ENCODE results near the gene SKI.

SKI gene

GRCh38 chr1:2358072-2358471 is 130.0 kb downstream of the SKI start:
- no peak for DNase-seq

DNA sequence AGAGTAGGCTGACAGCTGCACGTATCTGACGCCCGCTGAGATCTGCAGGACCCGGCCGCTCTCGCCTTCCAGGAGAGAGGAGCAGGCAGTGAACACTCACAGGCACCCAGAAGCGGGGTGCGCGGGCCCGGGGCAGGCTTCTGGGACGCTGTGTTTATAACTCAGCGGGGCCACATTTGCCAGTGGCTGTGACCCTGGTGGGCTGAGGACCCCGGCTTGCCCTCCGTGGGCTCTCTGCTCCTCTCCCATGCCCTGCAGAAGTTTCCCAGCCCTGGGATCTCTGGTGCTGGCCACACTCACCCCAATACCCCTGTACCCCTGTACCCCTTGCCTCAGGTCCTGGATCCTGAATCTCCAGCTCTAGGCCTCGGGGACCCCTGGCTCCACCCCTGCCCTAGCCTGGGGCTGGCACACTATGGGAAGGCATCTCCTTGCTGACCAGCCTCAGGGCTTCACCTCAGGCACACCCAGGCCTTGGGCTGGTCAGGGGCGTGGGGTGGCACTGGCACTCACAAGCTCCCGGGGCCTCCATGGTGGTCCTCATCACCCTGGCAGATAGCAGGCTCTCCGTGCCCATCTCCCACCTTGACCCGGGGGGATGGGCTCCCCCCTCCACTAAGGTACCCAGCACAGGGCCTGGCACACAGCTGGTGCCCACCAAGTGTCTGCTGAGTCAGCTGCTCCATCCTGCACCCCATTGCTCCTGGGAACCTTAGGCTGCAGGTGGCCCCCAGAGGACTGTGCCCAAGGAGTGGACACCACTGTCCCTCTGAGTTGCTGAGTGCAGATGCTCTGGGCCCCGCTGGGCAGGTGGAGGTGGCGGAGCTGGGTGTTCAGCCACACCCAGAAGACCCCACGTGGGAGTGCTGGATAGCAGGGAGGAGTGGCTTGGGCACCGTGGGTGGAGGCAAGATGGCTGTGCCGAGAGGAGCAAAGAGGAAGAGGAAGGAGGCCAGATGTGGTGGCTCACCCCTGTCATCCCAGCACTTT is 130.8 kb downstream of the SKI start:
- DNase-seq, result no peak
